HG02970 (cell line): ENCODE data around the gene DLG5.

Source experiments
- ATAC-seq: cut with Tn5 transposase; IDR thresholded peaks from one replicate; pipeline ENCODE4 v1.9.1; 2021; ENCODE audit warnings: mild to moderate bottlenecking, moderate library complexity, moderate number of reproducible peaks; ENCODE audit not compliant: unreplicated experiment, low FRiP score

The DLG5 gene

DNA sequence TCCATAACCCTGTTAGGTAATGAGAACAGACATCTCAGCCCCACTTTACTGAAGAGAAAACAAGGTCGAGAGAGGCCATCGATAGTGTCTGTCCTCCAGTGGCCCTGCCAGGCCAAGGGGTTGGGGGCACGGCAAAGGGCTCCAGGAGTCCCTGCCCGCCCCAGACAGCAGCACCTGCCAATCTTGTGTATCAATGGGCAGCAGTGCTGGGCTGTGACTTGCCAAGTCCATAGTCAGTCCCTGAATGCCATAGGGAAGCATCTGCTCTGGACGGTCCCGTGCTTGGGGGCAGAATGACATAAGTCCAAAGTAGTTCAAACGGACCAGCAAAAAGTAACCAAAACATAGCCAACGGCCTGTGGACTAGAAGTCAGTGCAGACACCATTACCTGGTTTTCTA lies 33.2 kb downstream of the DLG5 start:
- no peak for ATAC-seq

DNA sequence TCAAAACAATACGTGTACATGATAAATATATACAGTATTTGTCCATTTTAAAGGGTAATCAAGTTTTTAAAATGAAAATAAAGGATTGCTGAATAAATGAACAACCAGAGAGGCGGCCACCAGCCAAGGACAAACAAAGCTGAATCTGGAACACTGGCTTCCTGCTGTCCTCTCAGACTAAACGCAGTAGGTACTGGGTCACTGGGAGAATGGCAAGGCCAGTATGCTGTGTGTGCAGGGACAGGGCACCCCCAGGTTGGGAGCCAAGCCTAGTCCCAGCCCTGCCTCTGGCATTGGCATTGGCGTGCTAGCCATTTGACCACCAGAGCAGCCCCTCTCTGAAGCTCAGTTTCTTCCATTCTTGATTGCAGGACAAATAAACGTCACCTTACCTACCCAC lies 33.8 kb downstream of the DLG5 start:
- ATAC-seq: no peak

DNA sequence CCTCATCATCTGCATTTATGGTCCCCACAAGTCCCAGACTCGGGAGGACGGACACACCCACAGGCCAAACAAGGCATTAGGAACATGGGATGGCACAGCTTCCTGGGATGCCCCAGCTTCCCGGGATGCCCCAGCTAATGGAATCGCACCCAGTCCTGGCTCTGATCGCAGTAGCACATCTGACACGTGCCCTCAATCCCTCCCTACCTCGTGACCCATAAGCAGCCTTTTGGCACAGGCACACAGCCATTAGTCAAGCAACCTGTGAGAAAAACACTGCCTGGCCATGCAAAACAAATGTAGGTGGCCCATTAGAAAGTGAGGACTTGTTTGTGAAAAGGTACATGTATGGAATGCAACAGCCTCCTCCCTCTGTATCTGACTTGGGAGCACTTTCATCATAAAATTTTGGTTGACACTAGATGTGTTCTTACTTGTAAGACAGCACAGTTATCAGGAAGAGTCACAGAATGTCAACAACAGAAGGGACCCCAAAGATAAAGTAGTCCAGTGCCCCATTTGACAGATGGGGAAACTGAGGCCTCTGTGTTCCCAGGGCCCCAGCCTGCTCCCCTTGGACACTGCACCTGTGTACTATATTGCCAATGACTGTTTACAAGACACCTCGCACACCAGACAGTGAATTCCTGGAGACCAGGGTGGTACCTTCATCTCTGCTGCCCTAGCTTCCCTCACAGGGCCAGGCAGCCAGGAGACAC lies 34.4 kb downstream of the DLG5 start:
- no peak for ATAC-seq

DNA sequence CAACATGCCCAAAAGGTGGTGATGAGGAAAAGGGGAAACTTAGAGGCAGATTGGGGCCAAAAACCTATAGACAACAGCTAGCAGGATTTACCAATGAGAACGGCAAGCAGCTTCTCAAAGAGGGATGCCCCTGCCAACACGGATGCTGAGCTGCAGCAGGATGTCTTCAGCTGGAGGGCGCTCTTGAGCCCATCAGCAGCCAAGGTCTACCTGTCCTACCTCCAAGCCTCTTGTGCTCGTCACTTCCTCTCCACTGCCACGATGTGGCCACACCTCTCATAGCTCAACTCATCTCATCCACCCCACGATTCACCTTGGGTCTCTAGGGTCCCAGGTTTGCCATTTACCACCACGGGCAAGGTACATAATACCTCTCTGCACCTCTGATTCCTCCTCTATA lies 36.5 kb downstream of the DLG5 start:
- ATAC-seq: no peak

DNA sequence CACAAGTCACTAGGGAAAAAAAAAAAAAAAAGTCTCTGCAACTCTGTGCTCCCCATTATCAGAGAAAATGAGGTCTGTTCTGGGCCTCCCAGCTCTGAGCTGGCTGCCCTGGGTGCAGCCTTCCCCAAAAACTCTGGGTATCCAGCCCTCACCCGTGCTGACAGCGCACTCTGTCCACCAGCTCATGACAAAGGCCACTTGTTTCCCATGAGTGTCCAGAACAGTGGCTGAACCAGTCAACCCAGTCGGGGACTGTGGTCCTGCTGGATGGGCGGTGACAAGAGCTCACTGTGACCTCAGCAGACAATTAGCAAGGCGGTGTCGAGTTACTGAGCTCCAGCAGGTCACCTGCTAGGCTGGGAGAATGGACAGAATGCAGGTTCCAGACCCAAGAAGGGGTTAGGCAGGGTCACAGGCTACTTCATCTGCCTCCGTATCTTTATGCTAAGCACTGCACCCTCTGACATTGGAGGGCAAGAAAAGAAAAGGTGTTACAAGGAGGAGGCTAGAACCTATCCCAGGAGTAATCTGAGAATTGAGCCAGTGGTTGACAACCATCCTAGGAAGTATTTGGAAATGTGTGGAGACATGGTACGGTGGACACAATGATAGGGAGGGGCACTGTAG lies 37.2 kb downstream of the DLG5 start:
- no peak for ATAC-seq

DNA sequence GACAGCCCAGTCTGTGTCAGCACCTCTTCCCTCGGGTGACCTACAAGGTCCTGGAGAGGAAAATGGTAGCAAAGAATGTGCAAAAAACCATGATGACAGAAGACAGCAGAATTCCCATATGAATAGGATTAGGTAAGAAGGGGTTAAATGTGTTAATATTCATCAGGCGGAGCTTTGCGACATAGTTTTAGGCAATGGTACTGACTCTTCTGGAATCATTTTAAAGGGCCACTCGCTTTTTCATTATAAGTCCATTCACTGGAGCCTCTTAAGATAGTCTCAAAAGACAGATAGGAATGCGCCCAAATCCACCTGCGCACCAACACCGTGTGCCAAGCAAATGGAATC lies 38.2 kb downstream of the DLG5 start:
- ATAC-seq: no peak

DNA sequence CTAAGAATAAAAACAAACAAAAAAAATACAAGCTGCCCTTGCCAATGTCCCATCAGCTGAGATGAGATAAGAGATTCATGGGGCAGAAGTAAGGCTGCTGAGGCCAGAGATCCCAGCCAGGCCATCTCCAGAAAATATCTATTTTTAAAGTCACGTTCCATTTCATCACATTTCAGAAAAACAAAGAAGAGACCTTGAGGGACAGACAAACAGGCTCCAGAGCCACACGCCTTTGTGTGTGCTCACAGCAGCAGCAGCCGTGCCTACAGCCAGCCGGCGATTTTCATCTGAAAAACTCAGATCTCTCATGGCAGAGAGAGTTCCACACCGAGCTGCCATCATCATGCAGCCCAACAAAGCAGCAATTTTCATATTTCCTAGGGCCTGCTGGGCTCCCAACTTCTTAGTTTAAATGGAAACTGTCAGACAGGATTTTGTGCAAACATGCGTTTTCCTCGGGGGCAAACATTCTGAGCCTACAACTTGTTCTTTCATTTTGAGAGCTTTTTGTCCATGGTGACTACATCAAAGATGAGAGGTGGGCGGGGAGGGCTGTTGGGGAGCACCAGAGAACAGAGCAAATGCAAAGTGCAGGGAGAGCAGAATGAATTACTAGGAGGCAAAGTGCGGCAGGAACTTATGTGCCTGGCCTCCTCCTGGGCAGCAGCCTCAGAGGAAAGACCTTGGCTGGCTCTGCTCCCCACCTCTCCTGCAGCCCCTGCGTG lies 38.8 kb downstream of the DLG5 start:
- no peak for ATAC-seq

DNA sequence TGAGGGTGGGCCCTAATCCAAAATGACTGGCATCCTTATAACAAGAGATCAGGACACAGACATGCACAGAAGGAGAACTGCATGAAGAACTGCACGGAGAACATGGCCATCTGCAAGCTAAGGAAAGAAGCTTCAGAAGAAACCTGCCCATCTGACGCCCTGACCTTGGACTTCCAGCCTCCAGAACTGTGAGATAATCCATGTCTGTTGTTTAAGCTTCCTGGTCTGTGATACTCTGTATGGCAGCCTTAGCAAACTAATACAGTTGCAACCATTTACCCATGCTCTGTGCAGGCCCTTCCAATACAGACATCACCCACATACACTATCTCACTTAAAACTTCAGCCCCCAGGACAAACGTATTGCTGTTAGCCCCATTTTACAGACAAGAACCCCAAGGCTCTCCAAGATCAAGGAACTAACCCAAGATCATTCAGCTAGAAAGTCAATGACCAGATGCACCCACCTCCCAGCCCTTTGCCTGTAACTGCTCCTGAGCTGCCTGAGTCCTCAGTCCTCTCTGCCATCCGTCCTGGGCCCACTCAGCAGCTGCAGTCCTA lies 39.7 kb downstream of the DLG5 start:
- ATAC-seq: no peak

DNA sequence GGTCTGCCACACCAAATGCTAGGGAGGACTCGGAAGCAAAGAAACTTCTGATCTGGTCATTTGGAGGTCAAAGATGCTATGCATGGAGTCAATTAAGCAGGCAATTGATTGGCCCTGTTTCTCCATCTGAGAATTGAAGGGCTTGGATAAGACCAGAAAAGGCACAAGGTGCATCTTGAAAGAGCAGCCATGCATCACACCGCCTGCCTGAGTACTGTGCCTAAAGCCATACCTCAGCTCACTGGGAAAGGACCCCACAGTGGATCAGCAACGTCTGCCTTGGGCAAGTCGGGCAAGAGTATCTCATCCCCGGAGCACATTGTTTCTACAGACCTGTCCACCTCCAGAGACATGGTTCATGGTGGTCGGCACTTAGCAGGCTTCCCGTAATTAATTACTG lies 42.4 kb downstream of the DLG5 start:
- no peak for ATAC-seq

DNA sequence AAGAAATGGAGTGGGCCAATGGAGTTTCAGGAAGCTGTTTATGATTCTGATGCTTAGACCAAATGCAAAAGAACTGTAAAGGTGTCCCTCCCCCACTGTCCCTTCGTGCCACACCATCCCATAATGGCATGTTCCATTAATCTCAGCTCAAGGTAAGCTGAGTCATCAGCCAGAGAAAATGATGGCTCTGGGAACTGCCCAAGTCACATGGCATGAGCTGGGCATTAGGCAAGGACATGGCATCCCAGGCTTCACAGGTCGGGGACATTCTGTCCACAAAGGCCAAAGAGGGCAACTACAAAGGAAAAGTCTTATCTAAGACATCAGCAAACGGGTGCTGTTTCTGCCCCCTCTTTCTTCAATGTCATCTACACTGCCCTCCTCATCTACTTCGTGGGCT lies 44.9 kb downstream of the DLG5 start:
- ATAC-seq: no peak

DNA sequence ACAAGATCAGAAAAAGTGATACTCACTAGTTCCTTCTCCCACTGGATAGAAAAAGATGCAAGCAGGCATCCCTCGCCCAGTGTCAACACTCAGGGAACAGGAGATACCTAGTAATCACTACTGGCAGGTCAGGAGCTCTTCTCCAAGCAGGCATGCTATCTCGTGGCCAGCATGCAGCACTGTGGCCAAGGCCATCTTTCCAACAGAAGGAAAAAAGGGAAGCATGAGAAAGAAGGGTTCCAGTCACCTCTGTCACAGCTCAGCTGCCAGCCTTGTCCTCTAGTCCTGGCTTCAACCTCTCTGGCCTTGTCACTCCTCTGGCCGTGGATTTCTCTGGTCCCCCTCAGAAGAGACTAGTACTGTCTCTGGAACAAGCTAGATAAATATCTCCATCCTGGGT lies 45.3 kb downstream of the DLG5 start:
- no peak for ATAC-seq

DNA sequence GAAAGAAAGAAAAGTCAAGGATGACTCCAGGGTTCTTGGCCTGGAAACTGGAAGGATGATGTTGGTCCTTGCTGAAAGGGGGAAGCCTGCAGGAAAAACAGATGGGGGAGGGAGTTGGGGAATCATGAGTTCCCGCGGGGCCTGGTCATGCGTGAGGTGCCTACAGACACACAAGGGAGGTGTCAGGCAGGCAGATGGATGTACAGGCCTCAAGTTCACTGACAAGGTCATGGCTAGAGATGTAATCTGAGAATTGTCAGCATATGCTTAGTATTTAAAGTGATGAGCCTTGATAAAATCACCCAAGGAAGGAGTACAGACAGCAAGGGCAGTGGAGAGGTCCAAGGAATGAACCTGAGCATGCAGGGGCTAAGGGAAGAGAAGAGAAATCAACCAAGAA lies 46.8 kb downstream of the DLG5 start:
- no peak for ATAC-seq

DNA sequence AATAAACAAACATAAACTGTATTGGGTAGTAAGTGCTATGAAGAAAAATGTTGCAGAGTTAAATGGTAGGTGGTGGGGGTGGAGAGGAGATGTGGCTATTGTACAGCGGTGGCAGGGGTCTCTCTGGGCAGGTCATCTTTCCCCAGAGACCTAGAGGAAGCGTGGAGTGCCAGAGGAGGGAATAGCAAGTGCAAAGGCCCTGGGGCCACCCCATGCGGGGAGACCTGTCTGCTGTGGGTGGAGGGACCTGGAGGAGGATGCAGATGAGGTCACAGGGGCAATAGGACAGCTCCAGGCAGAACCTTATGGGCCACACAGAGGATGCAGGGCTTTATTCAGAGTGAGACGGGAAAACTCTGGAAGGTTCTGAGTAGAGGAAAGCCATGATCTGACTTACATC lies 47.5 kb downstream of the DLG5 start:
- ATAC-seq: no peak

DNA sequence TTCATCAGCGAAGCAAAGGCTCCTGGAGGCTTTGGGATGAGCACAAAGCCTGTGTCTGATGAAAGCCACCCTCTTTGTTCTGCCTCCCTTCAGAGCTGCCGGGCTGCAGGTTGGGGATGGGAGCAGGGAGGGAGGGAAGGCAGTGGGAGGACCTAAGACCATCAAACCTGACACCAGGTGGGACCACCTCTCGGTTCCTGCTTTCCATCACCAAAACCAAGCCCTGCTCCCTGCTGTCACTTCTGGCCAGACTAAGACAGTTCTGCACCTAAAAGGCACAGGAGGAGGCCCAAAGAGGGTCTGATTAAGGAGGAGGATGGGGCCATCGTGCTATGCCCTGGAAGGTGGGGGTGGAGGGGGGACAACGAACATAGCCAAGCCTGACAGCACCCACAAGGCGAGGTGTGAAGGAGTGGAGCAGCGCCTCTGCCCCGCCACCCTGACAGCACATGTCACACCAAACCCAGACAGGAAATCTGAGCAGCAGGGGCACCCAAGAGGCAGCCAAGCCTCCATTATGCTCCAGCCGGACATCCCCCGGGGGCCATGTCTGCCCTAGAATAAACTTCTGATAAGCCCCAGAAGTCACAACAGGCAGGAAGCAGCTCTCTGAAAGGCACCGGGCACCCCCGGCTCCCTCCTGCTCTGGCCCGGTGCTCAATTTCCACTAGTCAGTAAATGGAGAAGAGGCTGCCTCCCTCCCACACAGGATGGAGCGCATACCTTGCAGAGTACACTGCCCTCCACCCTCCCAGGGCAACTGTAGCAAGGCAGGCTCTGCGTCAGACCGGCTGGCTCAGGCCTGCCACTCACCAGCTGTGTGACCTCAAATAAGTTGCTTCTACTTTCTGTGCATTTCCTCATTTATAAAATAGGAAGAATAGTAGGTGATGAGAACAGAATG lies 48.9 kb downstream of the DLG5 start:
- ATAC-seq: peak; percentile 49

DNA sequence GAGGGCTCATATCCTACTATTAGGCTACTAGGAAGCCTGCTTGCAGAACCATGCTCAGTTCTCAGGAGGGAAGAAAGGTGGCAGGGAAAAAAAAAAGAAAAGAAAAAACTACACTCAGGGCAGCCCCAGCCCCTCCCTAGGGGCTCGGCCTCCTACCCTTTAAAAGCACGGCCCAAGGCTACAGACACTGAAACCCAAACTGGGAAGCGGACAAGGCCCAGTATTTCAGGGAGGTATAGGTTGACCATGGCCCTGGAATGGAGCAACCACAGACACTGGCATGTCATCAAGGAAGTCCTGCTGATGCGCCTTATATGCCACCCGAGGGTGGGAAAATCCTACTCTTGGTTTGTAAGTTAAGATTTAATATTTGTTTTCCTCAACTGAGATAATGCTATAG lies 50.8 kb downstream of the DLG5 start:
- ATAC-seq: no peak

DNA sequence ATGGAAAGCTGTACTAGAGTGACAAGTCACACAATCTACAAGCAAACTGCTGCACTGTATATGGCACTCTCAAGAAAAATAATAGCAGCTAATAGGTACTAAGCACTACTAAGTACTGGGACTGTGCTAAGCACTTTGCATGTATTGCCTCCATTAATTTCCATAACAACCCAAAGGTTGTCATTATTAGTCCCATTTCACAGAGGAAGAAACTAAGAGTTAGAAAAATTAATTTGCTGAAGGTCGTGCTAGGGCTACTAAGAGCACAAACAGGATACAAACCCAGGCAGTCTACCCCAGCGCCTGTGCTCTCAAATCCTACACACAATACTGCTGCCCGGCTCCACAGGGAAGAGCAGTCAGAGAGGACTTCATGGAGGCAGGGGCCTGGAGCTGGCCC lies 51.7 kb downstream of the DLG5 start:
- ATAC-seq: no peak

DNA sequence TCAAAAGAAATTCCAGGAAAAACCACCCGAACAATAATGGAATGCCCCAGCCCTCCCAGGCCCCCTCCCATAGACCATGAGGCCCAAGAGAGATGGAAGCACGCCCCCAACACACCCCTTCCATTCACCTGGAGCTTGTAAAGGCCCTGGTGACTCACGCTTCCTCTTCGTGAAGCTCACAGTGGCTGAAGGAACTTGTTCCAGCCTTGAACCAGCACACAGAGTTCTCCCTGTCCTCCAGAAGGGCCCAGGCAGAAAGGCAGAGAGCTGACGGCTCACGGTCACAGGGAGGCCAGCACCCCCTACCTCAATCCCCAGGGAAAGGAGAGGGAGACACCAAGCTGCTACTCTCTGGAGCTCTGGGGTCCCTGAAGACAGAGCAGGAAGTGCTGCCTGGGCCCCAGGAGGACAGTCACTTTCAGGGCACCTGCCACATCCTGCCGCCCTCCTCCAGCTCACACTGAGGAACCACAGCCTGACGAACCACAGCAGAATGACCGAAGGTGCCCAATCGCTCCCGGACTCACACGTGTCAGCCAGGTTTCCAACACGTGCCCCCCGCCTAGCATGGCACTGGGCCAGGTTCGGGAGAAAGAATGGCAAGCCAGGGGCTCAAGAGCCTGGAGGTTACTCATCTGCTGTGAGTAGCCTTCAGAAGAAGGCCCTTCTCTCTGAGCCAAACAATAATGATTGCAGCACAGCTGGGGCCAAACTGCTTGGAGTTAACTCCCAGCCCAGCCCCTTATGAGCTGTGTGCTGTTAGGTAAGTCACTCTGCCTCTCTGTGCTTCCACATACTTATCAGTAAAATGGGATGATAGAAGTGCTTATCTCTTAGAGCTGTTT lies 52.8 kb downstream of the DLG5 start:
- peak; percentile 68 for ATAC-seq

DNA sequence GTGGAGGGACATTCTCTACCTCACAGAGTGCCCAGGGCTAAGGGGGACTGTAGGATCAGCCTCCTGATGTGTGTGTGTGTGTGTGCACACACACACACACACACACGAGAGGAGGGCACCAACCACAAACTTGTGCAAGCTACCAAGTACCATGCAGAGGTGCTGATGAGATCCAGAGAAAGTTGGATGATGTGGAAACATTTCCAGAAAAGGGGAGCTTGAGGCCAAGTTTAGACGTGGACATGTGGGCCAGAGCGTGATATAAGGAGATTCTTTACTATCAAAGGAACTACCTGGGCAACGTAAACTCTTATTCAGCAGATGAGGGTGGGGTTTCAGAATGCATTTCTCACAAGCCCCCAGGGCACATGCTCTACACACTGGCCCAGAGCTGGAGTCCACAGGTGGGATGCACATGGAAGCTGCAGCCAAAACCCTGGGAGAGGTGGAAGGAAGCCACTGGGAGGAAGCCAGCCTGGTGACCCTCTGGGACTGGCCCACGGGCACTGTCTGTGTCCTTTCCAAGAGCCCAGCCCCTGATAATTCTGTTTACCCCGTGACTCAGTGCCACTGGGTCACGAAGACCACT lies 53.5 kb downstream of the DLG5 start:
- no peak for ATAC-seq

DNA sequence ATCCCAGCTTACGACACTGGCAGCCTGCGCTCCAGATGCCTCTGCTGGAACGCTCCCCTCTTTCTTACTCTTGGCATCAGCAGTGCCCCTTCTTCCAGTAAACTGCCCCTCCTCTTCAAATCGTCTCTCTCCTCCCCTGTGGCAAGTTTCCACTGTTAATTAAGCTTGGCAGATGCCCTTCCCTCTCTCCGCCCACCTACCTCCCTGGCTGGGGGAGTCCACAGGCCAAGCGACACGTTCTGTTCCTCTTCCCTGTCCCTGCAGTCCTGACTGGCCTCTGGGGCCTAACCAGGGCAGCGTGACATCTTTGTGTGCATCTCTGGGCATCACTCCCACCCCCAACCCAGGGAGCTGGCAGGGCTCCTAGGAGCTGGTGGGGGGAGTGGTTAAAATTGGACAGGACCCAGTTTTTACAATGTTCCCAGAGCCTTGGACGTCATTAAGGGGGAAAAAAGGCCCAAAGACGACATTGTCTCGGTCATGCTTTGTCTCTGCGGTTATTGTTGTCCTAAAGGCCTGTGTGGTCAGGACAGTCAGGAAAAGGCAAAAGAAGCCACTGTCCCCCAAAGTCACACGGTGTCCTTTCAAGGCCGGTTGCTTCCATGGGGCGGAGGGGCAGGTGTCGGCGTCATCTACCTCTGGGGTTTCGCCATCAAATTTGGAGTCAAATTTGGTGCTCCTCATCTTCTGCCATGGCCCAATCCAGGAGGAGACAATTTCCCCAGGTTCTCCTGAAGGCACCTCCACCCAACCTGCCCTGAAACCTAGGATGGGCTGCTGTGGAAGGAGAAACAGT lies 54.2 kb downstream of the DLG5 start:
- no peak for ATAC-seq
